GM23338 (cell line): ENCODE measurements around the gene GNAS.

Experiments used
- CREB1 ChIP-seq: fragments of 250-450 bp; sonication (Bioruptor Pico); IDR thresholded peaks from 2 replicates; pipeline ENCODE4 v1.5.0; 2020; ENCODE audit warnings: low read depth, mild to moderate bottlenecking, moderate library complexity
- EZH2 ChIP-seq: fragments of 200-600 bp; sonication (generic); IDR thresholded peaks from one replicate; pipeline ENCODE4 v1.8.0; 2017; ENCODE audit warnings: antibody characterized with exemption, mild to moderate bottlenecking, low read depth; ENCODE audit not compliant: unreplicated experiment
- EZH2phosphoT487 ChIP-seq: fragments of 200-600 bp; sonication (generic); IDR thresholded peaks from one replicate; pipeline ENCODE4 v1.8.1; 2018; ENCODE audit warnings: antibody characterized with exemption; ENCODE audit not compliant: unreplicated experiment
- JUNB ChIP-seq: IDR thresholded peaks from one replicate; pipeline ENCODE4 v1.6.1; 2016; ENCODE audit warnings: antibody characterized with exemption; ENCODE audit not compliant: unreplicated experiment
- NANOG ChIP-seq: IDR thresholded peaks from 2 replicates; pipeline ENCODE4 v1.6.1; 2016; ENCODE audit warnings: antibody characterized with exemption, borderline replicate concordance
- POLR2AphosphoS5 ChIP-seq: IDR thresholded peaks from 2 replicates; pipeline ENCODE4 v1.6.1; 2016; ENCODE audit warnings: antibody characterized with exemption, low read depth
- STAT1 ChIP-seq: IDR thresholded peaks from one replicate; pipeline ENCODE4 v1.6.1; 2016; ENCODE audit warnings: antibody characterized with exemption; ENCODE audit not compliant: unreplicated experiment
- ZNF114 ChIP-seq: fragments of 250-450 bp; sonication (Bioruptor Pico); IDR thresholded peaks from 2 replicates; pipeline ENCODE4 v1.5.0; 2020; ENCODE audit warnings: mild to moderate bottlenecking, moderate library complexity
- ZNF331 ChIP-seq: fragments of 250-450 bp; sonication (Bioruptor Pico); IDR thresholded peaks from 2 replicates; pipeline ENCODE4 v1.5.0; 2020; ENCODE audit warnings: low read depth, mild to moderate bottlenecking, moderate library complexity
- TF ChIP-seq, protein P1 (sequence below), 2 experiments: fragments of 200-600 bp in 1 of 2; sonication (generic) in 1 of 2; conservative IDR thresholded peaks; 2 replicates each; pipeline versions ENCODE4 v1.5.1 to v1.6.1; 2016 to 2017; ENCODE audit warnings: antibody characterized with exemption in 2 of 2, low read depth in 2 of 2, mild to moderate bottlenecking in 2 of 2, moderate library complexity in 1 of 2
- TF ChIP-seq, protein P2 (sequence below): IDR thresholded peaks from one replicate; pipeline ENCODE4 v1.6.1; 2018; ENCODE audit warnings: antibody characterized with exemption; ENCODE audit not compliant: unreplicated experiment
- TF ChIP-seq, protein P3 (sequence below): IDR thresholded peaks from 2 replicates; pipeline ENCODE4 v1.6.1; 2016; ENCODE audit warnings: antibody characterized with exemption
- TF ChIP-seq, protein P4 (sequence below): fragments of 250-450 bp; sonication (Bioruptor Pico); IDR thresholded peaks from 2 replicates; pipeline ENCODE4 v1.5.0; 2020; ENCODE audit warnings: mild to moderate bottlenecking, moderate library complexity

DNA sequence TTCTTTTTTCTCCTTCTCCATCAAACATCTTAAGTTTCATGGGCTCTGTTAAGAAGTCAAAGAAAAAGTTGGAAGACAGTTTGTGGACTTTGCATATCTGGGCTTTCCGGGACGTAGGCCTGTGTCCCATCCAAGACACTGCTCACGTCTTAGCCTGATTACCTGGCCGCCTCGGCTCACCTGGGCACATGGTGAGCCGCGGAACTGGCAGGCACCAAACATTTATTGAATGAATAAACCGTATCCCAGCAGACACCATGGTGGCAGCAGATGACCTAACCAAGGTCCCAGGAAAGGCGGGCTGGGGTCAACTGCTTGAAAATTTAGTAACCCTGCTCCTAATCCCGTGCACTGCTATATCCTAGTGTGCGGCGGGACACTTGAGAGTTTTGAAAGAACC is 35.6 kb downstream of the GNAS start:
- TF ChIP-seq, protein P1, sequence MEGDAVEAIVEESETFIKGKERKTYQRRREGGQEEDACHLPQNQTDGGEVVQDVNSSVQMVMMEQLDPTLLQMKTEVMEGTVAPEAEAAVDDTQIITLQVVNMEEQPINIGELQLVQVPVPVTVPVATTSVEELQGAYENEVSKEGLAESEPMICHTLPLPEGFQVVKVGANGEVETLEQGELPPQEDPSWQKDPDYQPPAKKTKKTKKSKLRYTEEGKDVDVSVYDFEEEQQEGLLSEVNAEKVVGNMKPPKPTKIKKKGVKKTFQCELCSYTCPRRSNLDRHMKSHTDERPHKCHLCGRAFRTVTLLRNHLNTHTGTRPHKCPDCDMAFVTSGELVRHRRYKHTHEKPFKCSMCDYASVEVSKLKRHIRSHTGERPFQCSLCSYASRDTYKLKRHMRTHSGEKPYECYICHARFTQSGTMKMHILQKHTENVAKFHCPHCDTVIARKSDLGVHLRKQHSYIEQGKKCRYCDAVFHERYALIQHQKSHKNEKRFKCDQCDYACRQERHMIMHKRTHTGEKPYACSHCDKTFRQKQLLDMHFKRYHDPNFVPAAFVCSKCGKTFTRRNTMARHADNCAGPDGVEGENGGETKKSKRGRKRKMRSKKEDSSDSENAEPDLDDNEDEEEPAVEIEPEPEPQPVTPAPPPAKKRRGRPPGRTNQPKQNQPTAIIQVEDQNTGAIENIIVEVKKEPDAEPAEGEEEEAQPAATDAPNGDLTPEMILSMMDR (conservative IDR thresholded peaks at IDR 0.05; ENCODE audit: low read depth in 2 of 2) = no peak
- TF ChIP-seq EZH2 (no peak), POLR2AphosphoS5 (no peak), STAT1 (no peak), EZH2phosphoT487 (no peak), CREB1 (CRISPR knock-in tag) (no peak), ZNF331 (CRISPR knock-in tag) (no peak), JUNB (no peak), NANOG (no peak), ZNF114 (CRISPR knock-in tag) (no peak)
- TF ChIP-seq, protein P2, sequence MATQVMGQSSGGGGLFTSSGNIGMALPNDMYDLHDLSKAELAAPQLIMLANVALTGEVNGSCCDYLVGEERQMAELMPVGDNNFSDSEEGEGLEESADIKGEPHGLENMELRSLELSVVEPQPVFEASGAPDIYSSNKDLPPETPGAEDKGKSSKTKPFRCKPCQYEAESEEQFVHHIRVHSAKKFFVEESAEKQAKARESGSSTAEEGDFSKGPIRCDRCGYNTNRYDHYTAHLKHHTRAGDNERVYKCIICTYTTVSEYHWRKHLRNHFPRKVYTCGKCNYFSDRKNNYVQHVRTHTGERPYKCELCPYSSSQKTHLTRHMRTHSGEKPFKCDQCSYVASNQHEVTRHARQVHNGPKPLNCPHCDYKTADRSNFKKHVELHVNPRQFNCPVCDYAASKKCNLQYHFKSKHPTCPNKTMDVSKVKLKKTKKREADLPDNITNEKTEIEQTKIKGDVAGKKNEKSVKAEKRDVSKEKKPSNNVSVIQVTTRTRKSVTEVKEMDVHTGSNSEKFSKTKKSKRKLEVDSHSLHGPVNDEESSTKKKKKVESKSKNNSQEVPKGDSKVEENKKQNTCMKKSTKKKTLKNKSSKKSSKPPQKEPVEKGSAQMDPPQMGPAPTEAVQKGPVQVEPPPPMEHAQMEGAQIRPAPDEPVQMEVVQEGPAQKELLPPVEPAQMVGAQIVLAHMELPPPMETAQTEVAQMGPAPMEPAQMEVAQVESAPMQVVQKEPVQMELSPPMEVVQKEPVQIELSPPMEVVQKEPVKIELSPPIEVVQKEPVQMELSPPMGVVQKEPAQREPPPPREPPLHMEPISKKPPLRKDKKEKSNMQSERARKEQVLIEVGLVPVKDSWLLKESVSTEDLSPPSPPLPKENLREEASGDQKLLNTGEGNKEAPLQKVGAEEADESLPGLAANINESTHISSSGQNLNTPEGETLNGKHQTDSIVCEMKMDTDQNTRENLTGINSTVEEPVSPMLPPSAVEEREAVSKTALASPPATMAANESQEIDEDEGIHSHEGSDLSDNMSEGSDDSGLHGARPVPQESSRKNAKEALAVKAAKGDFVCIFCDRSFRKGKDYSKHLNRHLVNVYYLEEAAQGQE = no peak
- TF ChIP-seq, protein P3, sequence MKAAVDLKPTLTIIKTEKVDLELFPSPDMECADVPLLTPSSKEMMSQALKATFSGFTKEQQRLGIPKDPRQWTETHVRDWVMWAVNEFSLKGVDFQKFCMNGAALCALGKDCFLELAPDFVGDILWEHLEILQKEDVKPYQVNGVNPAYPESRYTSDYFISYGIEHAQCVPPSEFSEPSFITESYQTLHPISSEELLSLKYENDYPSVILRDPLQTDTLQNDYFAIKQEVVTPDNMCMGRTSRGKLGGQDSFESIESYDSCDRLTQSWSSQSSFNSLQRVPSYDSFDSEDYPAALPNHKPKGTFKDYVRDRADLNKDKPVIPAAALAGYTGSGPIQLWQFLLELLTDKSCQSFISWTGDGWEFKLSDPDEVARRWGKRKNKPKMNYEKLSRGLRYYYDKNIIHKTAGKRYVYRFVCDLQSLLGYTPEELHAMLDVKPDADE = no peak
- TF ChIP-seq, protein P4, sequence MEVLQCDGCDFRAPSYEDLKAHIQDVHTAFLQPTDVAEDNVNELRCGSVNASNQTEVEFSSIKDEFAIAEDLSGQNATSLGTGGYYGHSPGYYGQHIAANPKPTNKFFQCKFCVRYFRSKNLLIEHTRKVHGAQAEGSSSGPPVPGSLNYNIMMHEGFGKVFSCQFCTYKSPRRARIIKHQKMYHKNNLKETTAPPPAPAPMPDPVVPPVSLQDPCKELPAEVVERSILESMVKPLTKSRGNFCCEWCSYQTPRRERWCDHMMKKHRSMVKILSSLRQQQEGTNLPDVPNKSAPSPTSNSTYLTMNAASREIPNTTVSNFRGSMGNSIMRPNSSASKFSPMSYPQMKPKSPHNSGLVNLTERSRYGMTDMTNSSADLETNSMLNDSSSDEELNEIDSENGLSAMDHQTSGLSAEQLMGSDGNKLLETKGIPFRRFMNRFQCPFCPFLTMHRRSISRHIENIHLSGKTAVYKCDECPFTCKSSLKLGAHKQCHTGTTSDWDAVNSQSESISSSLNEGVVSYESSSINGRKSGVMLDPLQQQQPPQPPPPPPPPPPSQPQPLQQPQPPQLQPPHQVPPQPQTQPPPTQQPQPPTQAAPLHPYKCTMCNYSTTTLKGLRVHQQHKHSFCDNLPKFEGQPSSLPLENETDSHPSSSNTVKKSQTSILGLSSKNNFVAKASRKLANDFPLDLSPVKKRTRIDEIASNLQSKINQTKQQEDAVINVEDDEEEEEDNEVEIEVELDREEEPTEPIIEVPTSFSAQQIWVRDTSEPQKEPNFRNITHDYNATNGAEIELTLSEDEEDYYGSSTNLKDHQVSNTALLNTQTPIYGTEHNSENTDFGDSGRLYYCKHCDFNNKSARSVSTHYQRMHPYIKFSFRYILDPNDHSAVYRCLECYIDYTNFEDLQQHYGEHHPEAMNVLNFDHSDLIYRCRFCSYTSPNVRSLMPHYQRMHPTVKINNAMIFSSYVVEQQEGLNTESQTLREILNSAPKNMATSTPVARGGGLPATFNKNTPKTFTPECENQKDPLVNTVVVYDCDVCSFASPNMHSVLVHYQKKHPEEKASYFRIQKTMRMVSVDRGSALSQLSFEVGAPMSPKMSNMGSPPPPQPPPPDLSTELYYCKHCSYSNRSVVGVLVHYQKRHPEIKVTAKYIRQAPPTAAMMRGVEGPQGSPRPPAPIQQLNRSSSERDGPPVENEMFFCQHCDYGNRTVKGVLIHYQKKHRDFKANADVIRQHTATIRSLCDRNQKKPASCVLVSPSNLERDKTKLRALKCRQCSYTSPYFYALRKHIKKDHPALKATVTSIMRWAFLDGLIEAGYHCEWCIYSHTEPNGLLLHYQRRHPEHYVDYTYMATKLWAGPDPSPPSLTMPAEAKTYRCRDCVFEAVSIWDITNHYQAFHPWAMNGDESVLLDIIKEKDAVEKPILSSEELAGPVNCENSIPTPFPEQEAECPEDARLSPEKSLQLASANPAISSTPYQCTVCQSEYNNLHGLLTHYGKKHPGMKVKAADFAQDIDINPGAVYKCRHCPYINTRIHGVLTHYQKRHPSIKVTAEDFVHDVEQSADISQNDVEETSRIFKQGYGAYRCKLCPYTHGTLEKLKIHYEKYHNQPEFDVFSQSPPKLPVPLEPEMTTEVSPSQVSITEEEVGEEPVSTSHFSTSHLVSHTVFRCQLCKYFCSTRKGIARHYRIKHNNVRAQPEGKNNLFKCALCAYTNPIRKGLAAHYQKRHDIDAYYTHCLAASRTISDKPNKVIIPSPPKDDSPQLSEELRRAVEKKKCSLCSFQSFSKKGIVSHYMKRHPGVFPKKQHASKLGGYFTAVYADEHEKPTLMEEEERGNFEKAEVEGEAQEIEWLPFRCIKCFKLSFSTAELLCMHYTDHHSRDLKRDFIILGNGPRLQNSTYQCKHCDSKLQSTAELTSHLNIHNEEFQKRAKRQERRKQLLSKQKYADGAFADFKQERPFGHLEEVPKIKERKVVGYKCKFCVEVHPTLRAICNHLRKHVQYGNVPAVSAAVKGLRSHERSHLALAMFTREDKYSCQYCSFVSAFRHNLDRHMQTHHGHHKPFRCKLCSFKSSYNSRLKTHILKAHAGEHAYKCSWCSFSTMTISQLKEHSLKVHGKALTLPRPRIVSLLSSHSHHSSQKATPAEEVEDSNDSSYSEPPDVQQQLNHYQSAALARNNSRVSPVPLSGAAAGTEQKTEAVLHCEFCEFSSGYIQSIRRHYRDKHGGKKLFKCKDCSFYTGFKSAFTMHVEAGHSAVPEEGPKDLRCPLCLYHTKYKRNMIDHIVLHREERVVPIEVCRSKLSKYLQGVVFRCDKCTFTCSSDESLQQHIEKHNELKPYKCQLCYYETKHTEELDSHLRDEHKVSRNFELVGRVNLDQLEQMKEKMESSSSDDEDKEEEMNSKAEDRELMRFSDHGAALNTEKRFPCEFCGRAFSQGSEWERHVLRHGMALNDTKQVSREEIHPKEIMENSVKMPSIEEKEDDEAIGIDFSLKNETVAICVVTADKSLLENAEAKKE = no peak
